ENCODE results near the gene EXOSC10.
"Not testable (repeated sequence)": the region's sequence is repeated elsewhere in the genome, so short reads cannot be mapped to it uniquely, and the experiment has no call there.

EXOSC10 gene

GRCh38 chr1:11024874-11025203, 74.8 kb downstream of the EXOSC10 start:
- Histone ChIP-seq H3K36me3 (peaks cover 60% of the 10 kb centered on the region), H3K9me3 (ENCODE audit: severe bottlenecking) (no peaks in the 10 kb centered on the region), H3K27me3 (ENCODE audit: insufficient read depth, low read depth, severe bottlenecking) (no peaks in the 10 kb centered on the region), H3K4me3 (ENCODE audit: low read depth, low read length) (no peak overlapping the region), H3K27ac (no peak overlapping the region)
- TF ChIP-seq CTCF (IDR thresholded peaks at IDR 0.05; ENCODE audit: low read depth, low read length), result no peak
- DNase-seq, result no peak

DNA sequence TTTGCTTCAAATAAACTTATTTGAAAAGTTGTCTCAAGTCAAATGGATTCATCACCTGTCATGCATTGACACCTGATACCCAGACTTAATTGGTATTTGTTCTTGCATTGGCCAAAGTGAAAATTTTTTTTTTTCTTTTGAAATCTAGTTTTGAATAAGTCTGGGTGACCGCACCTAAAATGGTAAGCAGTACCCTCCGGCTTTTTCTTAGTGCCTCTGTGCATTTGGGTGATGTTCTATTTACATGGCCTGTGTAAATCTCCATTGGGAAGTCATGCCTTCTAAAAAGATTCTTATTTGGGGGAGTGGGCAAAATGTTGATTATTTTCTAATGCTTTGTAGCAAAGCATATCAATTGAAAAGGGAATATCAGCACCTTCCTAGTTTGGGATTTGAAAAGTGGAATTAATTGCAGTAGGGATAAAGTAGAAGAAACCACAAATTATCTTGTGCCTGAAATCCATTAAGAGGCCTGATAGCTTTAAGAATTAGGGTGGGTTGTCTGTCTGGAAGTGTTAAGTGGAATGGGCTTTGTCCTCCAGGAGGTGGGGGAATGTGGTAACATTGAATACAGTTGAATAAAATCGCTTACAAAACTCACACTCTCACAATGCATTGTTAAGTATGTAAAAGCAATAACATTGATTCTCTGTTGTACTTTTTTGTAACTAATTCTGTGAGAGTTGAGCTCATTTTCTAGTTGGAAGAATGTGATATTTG, 75.4 kb downstream of the EXOSC10 start:
- no peak for DNase-seq
- TF ChIP-seq CTCF (IDR thresholded peaks at IDR 0.05; ENCODE audit: low read depth, low read length), result no peak
- no peak overlapping the region for H3K27ac ChIP-seq
- H3K36me3 ChIP-seq, result peaks cover 65% of the 10 kb centered on the region
- no peak overlapping the region for H3K4me3 ChIP-seq (ENCODE audit: low read depth, low read length)
- no peaks in the 10 kb centered on the region for H3K27me3 ChIP-seq (ENCODE audit: insufficient read depth, low read depth, severe bottlenecking)
- no peaks in the 10 kb centered on the region for H3K9me3 ChIP-seq (ENCODE audit: severe bottlenecking)

DNA sequence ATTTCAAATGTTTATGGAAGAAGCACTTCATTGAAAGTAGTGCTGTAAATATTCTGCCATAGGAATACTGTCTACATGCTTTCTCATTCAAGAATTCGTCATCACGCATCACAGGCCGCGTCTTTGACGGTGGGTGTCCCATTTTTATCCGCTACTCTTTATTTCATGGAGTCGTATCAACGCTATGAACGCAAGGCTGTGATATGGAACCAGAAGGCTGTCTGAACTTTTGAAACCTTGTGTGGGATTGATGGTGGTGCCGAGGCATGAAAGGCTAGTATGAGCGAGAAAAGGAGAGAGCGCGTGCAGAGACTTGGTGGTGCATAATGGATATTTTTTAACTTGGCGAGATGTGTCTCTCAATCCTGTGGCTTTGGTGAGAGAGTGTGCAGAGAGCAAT, 76.5 kb downstream of the EXOSC10 start:
- Histone ChIP-seq H3K9me3 (ENCODE audit: severe bottlenecking) (no peaks in the 10 kb centered on the region), H3K27me3 (ENCODE audit: insufficient read depth, low read depth, severe bottlenecking) (no peaks in the 10 kb centered on the region), H3K36me3 (peaks cover 76% of the 10 kb centered on the region), H3K27ac (no peak overlapping the region), H3K4me3 (ENCODE audit: low read depth, low read length) (no peak overlapping the region)
- DNase-seq, result no peak
- TF ChIP-seq CTCF (IDR thresholded peaks at IDR 0.05; ENCODE audit: low read depth, low read length), result no peak

DNA sequence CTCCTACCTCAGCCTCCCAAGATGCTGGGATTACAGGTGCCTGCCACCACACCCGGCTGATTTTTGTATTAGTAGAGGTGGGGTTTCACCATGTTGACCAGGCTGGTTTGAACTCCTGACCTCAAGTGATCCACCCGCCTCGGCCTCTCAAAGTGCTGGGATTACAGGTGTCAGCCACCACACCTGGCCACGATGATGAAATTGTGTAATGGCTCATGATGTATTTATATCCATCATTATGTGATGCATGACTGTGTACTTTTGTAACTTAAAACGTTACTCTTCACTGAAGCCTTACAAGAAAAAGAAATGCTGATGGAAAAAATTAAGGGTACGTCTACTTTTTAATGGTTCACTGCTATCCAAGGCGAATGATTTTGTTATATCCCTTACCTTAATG, 79.7 kb downstream of the EXOSC10 start:
- Histone ChIP-seq H3K36me3 (peaks cover 96% of the 10 kb centered on the region), H3K9me3 (ENCODE audit: severe bottlenecking) (no peaks in the 10 kb centered on the region), H3K4me3 (ENCODE audit: low read depth, low read length) (no peak overlapping the region), H3K27ac (no peak overlapping the region), H3K27me3 (ENCODE audit: insufficient read depth, low read depth, severe bottlenecking) (no peaks in the 10 kb centered on the region)
- TF ChIP-seq CTCF (IDR thresholded peaks at IDR 0.05; ENCODE audit: low read depth, low read length), result no peak
- no peak for DNase-seq

GRCh38 chr1:11019358-11019757, 80.3 kb downstream of the EXOSC10 start:
- H3K36me3 ChIP-seq, result peaks cover 96% of the 10 kb centered on the region
- H3K27ac ChIP-seq; H3K4me3 ChIP-seq (ENCODE audit: low read depth, low read length): not testable (repeated sequence)

More at GRCh38 chr1:11019358-11019757, 80.3 kb downstream of the EXOSC10 start:
- DNase-seq; H3K27me3 ChIP-seq (ENCODE audit: insufficient read depth, low read depth, severe bottlenecking); H3K9me3 ChIP-seq (ENCODE audit: severe bottlenecking): not testable (repeated sequence)

All from WERI-Rb-1 (cell line).